SK-N-SH treated with all-trans-retinoic acid at 6 μM for 48 hours (cell line): ENCODE results near the gene ORM2.
A peak's percentile ranks its signal among the peaks of the same experiment; 100 is the strongest.

Experiments
- ATAC-seq: fragments of 200-7000 bp; cut with Tn5 transposase; 3 replicates; pipeline ENCODE4 v1.9.1; 2020; ENCODE audit warnings: mild to moderate bottlenecking, moderate library complexity
- ARNTL ChIP-seq: fragments of 450-650 bp; formaldehyde crosslinking; IDR thresholded peaks from 2 replicates; pipeline ENCODE4 v1.5.0; 2020; ENCODE audit warnings: low read depth, mild to moderate bottlenecking, moderate library complexity, borderline replicate concordance
- BACH2 ChIP-seq: fragments of 250-450 bp; sonication (Bioruptor Pico); IDR thresholded peaks from 2 replicates; pipeline ENCODE4 v1.9.0; 2021; ENCODE audit warnings: mild to moderate bottlenecking, borderline replicate concordance
- CSDC2 ChIP-seq: fragments of 250-450 bp; sonication (Bioruptor Pico); IDR thresholded peaks from 2 replicates; pipeline ENCODE4 v1.5.0; 2020; ENCODE audit warnings: mild to moderate bottlenecking, moderate library complexity
- ESRRG ChIP-seq: fragments of 250-450 bp; sonication (Bioruptor Pico); IDR thresholded peaks from 2 replicates; pipeline ENCODE4 v1.6.1; 2021; ENCODE audit warnings: mild to moderate bottlenecking
- GLIS3 ChIP-seq: fragments of 250-450 bp; sonication (Bioruptor Pico); IDR thresholded peaks from 2 replicates; pipeline ENCODE4 v1.5.0; 2020; ENCODE audit warnings: mild to moderate bottlenecking, moderate library complexity
- ISL1 ChIP-seq: fragments of 250-450 bp; sonication (Bioruptor Pico); IDR thresholded peaks from 2 replicates; pipeline ENCODE4 v2.1.2; 2022; ENCODE audit warnings: mild to moderate bottlenecking, moderate library complexity
- OSR1 ChIP-seq: fragments of 250-450 bp; sonication (Bioruptor Pico); IDR thresholded peaks from 2 replicates; pipeline ENCODE4 v1.8.0; 2022; ENCODE audit warnings: moderate library complexity, mild to moderate bottlenecking, inconsistent platforms
- PPARA ChIP-seq: fragments of 250-450 bp; sonication (Bioruptor Pico); IDR thresholded peaks from 2 replicates; pipeline ENCODE4 v1.5.0; 2020; ENCODE audit warnings: mild to moderate bottlenecking, borderline replicate concordance
- SNAI2 ChIP-seq: fragments of 250-450 bp; sonication (Bioruptor Pico); IDR thresholded peaks from 2 replicates; pipeline ENCODE4 v1.5.0; 2020; ENCODE audit warnings: mild to moderate bottlenecking, moderate library complexity
- TCF4 ChIP-seq: fragments of 250-450 bp; sonication (Bioruptor Pico); IDR thresholded peaks from 2 replicates; pipeline ENCODE4 v1.8.0; 2021; ENCODE audit warnings: mild to moderate bottlenecking, moderate library complexity, borderline replicate concordance
- TOX ChIP-seq: fragments of 250-450 bp; sonication (Bioruptor Pico); IDR thresholded peaks from 2 replicates; pipeline ENCODE4 v1.8.0; 2021; ENCODE audit warnings: mild to moderate bottlenecking, moderate library complexity, borderline replicate concordance
- TSHZ2 ChIP-seq: fragments of 250-450 bp; sonication (Bioruptor Pico); IDR thresholded peaks from 2 replicates; pipeline ENCODE4 v1.5.0; 2020; ENCODE audit warnings: mild to moderate bottlenecking, moderate library complexity
- ZC3H10 ChIP-seq: fragments of 250-450 bp; sonication (Bioruptor Pico); IDR thresholded peaks from 2 replicates; pipeline ENCODE4 v1.5.1; 2021; ENCODE audit warnings: mild to moderate bottlenecking, moderate library complexity
- ZFP3 ChIP-seq: fragments of 250-450 bp; sonication (Bioruptor Pico); IDR thresholded peaks from 2 replicates; pipeline ENCODE4 v1.5.0; 2020; ENCODE audit warnings: mild to moderate bottlenecking, moderate library complexity
- ZFP30 ChIP-seq: fragments of 450-650 bp; formaldehyde crosslinking; IDR thresholded peaks from 2 replicates; pipeline ENCODE4 v1.5.0; 2022; ENCODE audit warnings: mild to moderate bottlenecking, moderate library complexity
- ZNF565 ChIP-seq: fragments of 450-650 bp; formaldehyde crosslinking; conservative IDR thresholded peaks from 2 replicates; pipeline ENCODE4 v1.5.0; 2020; ENCODE audit warnings: low read depth, mild to moderate bottlenecking, moderate library complexity
- ZNF70 ChIP-seq: fragments of 450-650 bp; formaldehyde crosslinking; IDR thresholded peaks from 2 replicates; pipeline ENCODE4 v1.5.0; 2020; ENCODE audit warnings: mild to moderate bottlenecking, moderate library complexity
- TF ChIP-seq, protein P1 (sequence below): fragments of 250-450 bp; sonication (Bioruptor Pico); IDR thresholded peaks from 2 replicates; pipeline ENCODE4 v1.8.0; 2021; ENCODE audit warnings: low read depth, mild to moderate bottlenecking, moderate library complexity, borderline replicate concordance
- TF ChIP-seq, protein P2 (sequence below): fragments of 250-450 bp; sonication (Bioruptor Pico); IDR thresholded peaks from 2 replicates; pipeline ENCODE4 v1.8.0; 2020; ENCODE audit warnings: mild to moderate bottlenecking, moderate library complexity, borderline replicate concordance

Gene ORM2

DNA sequence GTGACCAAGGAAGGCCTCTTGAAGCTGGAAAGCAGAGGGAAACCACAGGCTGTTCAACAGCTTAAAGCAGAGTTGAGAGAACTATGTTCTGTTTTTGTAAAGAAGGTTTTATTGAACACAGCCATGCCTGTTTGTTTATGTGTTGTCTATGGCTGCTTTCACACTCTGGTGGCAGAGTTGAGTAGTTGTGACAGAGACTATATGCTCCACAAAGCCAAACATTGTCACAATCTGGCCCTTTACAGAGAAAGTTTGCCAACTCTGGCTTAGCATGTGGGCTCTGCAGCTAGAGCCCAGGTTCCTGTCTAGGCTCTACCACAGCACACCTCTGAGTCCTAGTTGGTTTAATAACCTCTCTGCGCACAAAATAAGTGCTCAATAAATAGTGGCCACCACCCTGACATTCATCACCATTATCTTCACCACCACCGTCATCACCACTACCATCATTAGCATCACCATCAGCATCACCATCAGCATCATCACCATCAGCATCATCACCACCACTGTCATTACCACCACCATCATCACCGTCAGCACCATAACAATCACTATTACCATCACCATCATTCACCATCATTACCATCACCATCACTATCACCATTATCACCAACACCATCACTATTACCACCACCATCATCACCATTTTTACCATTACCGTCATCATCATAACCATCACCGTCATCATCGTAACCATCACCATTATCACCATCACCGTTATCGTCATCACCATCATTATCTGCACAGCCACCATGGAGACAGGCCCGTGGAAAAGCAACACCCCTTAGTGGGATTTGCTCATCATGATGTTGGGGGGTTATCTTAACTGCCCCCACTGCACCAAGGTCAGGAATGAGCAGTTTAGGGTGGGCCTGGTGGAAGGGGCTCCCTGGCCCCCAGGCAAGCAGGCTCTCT lies 39.8 kb downstream of the ORM2 start (continued):
- no peak for TF ChIP-seq ZNF565 (CRISPR knock-in tag)
- TF ChIP-seq, all 23 proteins: peak for 0

- TF ChIP-seq ZFP3 (CRISPR knock-in tag) (no peak), OSR1 (CRISPR knock-in tag) (no peak), PPARA (no peak)
- TF ChIP-seq, protein P1, sequence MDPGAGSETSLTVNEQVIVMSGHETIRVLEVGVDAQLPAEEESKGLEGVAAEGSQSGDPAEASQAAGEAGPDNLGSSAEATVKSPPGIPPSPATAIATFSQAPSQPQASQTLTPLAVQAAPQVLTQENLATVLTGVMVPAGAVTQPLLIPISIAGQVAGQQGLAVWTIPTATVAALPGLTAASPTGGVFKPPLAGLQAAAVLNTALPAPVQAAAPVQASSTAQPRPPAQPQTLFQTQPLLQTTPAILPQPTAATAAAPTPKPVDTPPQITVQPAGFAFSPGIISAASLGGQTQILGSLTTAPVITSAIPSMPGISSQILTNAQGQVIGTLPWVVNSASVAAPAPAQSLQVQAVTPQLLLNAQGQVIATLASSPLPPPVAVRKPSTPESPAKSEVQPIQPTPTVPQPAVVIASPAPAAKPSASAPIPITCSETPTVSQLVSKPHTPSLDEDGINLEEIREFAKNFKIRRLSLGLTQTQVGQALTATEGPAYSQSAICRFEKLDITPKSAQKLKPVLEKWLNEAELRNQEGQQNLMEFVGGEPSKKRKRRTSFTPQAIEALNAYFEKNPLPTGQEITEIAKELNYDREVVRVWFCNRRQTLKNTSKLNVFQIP (CRISPR knock-in tag): no peak
- no peak for ATAC-seq
These were observed 40.7 kb downstream of the ORM2 start for GRCh38 chr9:114370251-114370967.

- TF ChIP-seq ZFP30 (CRISPR knock-in tag): no peak
- TF ChIP-seq TSHZ2 (CRISPR knock-in tag): no peak
- TF ChIP-seq BACH2: no peak
- TF ChIP-seq SNAI2 (CRISPR knock-in tag): no peak
- TF ChIP-seq ZNF565 (CRISPR knock-in tag): no peak
- TF ChIP-seq PPARA: no peak
- TF ChIP-seq ZC3H10 (CRISPR knock-in tag): no peak
- no peak for TF ChIP-seq TCF4 (CRISPR knock-in tag)
- TF ChIP-seq GLIS3 (CRISPR knock-in tag): no peak
- TF ChIP-seq ZFP3 (CRISPR knock-in tag): no peak
- no peak for ATAC-seq
These were observed 41.3 kb downstream of the ORM2 start for GRCh38 chr9:114370968-114371320.

DNA sequence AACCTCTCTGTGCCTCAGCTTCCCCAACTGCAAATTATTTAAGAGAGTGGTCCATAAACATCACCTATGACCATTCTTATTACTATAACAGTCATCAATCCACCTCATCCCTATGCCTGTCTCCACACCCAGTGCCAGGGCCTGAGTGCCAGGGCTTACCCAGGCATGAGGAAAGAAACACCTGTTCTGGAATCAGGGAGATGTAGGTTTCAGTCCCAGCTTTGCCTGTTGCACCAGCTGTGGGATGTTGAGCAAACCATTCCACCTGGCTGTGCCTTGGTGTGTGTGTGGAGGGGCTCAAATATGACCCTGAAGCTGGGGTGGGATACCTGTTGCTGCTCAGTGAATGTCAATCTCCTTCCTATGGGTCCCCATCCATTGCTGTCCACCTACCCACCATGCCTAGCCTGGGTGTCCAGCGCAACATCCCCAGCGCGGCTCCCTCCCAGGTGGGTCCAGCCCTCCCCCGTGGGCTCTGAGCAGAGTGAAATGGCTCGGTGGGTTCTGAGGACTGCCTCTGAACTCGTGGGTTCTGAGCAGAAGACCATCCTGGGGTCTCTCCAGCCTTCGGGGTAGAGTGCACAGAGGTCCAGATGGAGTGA lies 41.8 kb downstream of the ORM2 start:
- no peak for ATAC-seq
- TF ChIP-seq ISL1 (CRISPR knock-in tag) (no peak), CSDC2 (no peak), ZNF565 (CRISPR knock-in tag) (no peak), TCF4 (CRISPR knock-in tag) (no peak), ARNTL (CRISPR knock-in tag) (no peak), ZFP30 (CRISPR knock-in tag) (no peak), ESRRG (no peak), PPARA (no peak), ZC3H10 (CRISPR knock-in tag) (no peak), ZNF70 (CRISPR knock-in tag) (no peak), TOX (CRISPR knock-in tag) (no peak)
- TF ChIP-seq, all 23 proteins: peak for 0

DNA sequence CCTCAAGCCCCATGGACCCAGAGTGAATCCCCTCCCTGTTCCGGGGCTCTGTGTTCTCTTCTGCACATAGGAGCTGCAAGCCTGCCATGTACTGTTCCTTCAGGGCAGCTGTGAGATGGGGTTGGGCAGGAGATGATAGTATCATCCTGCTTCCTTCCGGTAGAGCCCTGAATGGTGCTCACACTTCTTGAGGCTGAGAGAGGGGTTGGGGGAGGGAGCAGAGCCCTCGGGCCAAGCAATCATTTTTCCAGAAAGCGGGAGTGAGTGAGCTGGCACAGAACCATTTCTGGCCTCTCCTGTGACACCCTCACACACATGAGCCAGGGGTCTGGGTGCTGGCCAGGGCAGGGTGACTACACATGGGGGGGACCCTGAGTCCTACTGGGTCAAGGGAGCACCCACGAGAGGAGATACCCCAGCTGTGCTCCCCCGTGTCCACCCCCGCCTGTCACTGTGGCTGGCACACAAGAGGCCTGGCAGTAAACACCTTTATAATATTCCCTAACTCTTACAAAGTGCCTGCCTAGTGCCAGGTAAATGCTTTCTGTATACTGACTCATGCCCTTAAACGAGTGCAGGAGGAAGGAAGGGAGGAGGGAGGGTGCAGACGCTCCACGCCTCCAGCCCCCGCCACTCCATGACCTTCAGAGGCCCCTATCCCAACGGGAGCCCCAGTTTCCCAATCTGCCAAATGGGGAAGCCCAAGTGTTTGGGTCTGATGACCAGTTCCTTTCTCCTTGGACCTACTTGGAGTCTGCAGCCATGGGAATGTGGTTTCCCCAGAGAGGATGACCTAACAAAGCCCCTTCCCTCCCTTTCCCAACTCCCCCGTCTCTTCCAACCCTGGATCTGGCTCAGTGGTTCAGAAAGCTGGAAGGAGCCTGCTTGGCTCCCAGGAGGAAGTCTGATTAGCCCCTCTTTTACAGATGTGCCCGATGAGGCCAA lies 42.6 kb downstream of the ORM2 start:
- no peak for TF ChIP-seq SNAI2 (CRISPR knock-in tag)
- TF ChIP-seq ESRRG: no peak
- no peak for TF ChIP-seq ZC3H10 (CRISPR knock-in tag)
- TF ChIP-seq TOX (CRISPR knock-in tag): no peak
- no peak for TF ChIP-seq CSDC2
- TF ChIP-seq, protein P2, sequence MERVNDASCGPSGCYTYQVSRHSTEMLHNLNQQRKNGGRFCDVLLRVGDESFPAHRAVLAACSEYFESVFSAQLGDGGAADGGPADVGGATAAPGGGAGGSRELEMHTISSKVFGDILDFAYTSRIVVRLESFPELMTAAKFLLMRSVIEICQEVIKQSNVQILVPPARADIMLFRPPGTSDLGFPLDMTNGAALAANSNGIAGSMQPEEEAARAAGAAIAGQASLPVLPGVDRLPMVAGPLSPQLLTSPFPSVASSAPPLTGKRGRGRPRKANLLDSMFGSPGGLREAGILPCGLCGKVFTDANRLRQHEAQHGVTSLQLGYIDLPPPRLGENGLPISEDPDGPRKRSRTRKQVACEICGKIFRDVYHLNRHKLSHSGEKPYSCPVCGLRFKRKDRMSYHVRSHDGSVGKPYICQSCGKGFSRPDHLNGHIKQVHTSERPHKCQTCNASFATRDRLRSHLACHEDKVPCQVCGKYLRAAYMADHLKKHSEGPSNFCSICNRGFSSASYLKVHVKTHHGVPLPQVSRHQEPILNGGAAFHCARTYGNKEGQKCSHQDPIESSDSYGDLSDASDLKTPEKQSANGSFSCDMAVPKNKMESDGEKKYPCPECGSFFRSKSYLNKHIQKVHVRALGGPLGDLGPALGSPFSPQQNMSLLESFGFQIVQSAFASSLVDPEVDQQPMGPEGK (CRISPR knock-in tag): no peak
- TF ChIP-seq TCF4 (CRISPR knock-in tag): no peak
- TF ChIP-seq PPARA: no peak
- TF ChIP-seq GLIS3 (CRISPR knock-in tag): no peak
- TF ChIP-seq, protein P1 (CRISPR knock-in tag): no peak

More for the DNA sequence above, 42.6 kb downstream of the ORM2 start:
- ATAC-seq: peak; percentile 47
